H1 (cell line): Measurements from ENCODE around the gene TMEM108. TPM values are rescaled to one million over a fixed set of nuclear protein-coding genes. Genes with fewer than 3 reads are reported as not detected.

ENCODE experiments used
- CTCF ChIA-PET: fragments of 300-600 bp; sonication (Branson Sonifier 250); formaldehyde crosslinking; loops from one replicate; lab custom pipeline; 2021; ENCODE audit not compliant: partially characterized antibody; lab: Charles Lee
- POLR2A ChIA-PET: fragments of 300-600 bp; sonication (Branson Sonifier 250); formaldehyde crosslinking; loops from one replicate; lab custom pipeline; 2021; ENCODE audit warnings: inconsistent platforms; ENCODE audit not compliant: partially characterized antibody; lab: Charles Lee
- DNase-seq, 2 experiments: peaks; one replicate each; pipeline versions ENCODE4 v3.0.0 to v3.0.0-alpha.2; 2010 to 2022; ENCODE audit warnings: low spot score in 2 of 2, low read depth in 1 of 2, mixed read lengths in 1 of 2
- FAIRE-seq: peaks from 2 replicates; lab custom pipeline; 2011; peaks lifted over from hg19 to GRCh38; lab: Jason Lieb, UNC
- H2AFZ ChIP-seq: 2 replicates; pipeline ENCODE4 v1.8.1; 2012; ENCODE audit warnings: low read length, inconsistent platforms
- H2AK5ac ChIP-seq: 2 replicates; pipeline ENCODE4 v1.6.1; 2013; ENCODE audit warnings: low read depth, low read length
- H2BK120ac ChIP-seq: replicated peaks from 2 replicates; pipeline ENCODE3; 2013; ENCODE audit warnings: low read depth, low read length, inconsistent platforms
- H2BK12ac ChIP-seq: 2 replicates; pipeline ENCODE4 v1.6.1; 2013; ENCODE audit warnings: low read depth, low read length
- H2BK15ac ChIP-seq: 2 replicates; pipeline ENCODE4 v1.6.1; 2013; ENCODE audit warnings: low read length
- H2BK20ac ChIP-seq: 2 replicates; pipeline ENCODE4 v1.6.1; 2013; ENCODE audit warnings: low read length
- H2BK5ac ChIP-seq: 2 replicates; pipeline ENCODE4 v1.6.1; 2013; ENCODE audit warnings: low read depth, low read length
- H3K14ac ChIP-seq: 2 replicates; pipeline ENCODE4 v1.6.1; 2013; ENCODE audit warnings: inconsistent platforms; ENCODE audit not compliant: insufficient read length
- H3K18ac ChIP-seq: 2 replicates; pipeline ENCODE4 v1.6.1; 2013; ENCODE audit warnings: low read length; ENCODE audit errors: extremely low read depth
- H3K23ac ChIP-seq: 2 replicates; pipeline ENCODE4 v1.6.1; 2013; ENCODE audit warnings: inconsistent platforms; ENCODE audit not compliant: insufficient read length
- H3K23me2 ChIP-seq: 2 replicates; pipeline ENCODE4 v1.6.1; 2013; ENCODE audit warnings: low read depth, low read length
- H3K27ac ChIP-seq: 2 replicates; pipeline ENCODE4 v1.6.1; 2011; ENCODE audit warnings: low read depth, low read length, inconsistent platforms
- H3K27me3 ChIP-seq, 4 experiments: replicated peaks in 1 of 4; 1 replicate in 1 of 4; 2 replicates in 3 of 4; pipeline versions ENCODE4 v1.6.1 to v1.8.1; 2011 to 2013; ENCODE audit warnings: low read length in 3 of 4, mild to moderate bottlenecking in 3 of 4, inconsistent platforms in 2 of 4, mixed read lengths in 2 of 4, moderate library complexity in 1 of 4; ENCODE audit not compliant: control insufficient read depth in 3 of 4, insufficient read depth in 3 of 4; ENCODE audit errors: extremely low read depth in 1 of 4
- H3K36me3 ChIP-seq, 4 experiments: 2 replicates each; pipeline versions ENCODE4 v1.6.1 to v1.8.1; 2011 to 2013; ENCODE audit warnings: mild to moderate bottlenecking in 4 of 4, low read length in 3 of 4, moderate library complexity in 2 of 4, control low read depth in 1 of 4, inconsistent platforms in 1 of 4; ENCODE audit not compliant: insufficient read depth in 4 of 4, control insufficient read depth in 2 of 4
- H3K4ac ChIP-seq: replicated peaks from 2 replicates; pipeline ENCODE3; 2013; ENCODE audit warnings: low read length, low read depth, mixed read lengths, inconsistent platforms; ENCODE audit not compliant: insufficient read length
- H3K4me1 ChIP-seq, 4 experiments: replicated peaks in 1 of 4; 1 replicate in 1 of 4; 2 replicates in 3 of 4; pipeline versions ENCODE4 v1.6.1 to v1.8.1; 2011 to 2013; ENCODE audit warnings: low read length in 3 of 4, inconsistent platforms in 2 of 4, mixed read lengths in 1 of 4; ENCODE audit not compliant: insufficient read depth in 4 of 4, control insufficient read depth in 3 of 4
- H3K4me2 ChIP-seq, 2 experiments: 2 replicates each; pipeline versions ENCODE4 v1.6.1 to v1.8.1; 2011 to 2013; ENCODE audit warnings: low read depth in 2 of 2, low read length in 2 of 2, control low read depth in 1 of 2, inconsistent platforms in 1 of 2, mild to moderate bottlenecking in 1 of 2; ENCODE audit not compliant: insufficient read depth in 1 of 2
- H3K4me3 ChIP-seq, 4 experiments: fragments of 200-600, 300-600 bp in 1 of 4; sonication (generic), shearing (Covaris generic), sonication (Bioruptor Twin) in 1 of 4; 2 replicates each; pipeline versions ENCODE4 v1.5.1 to v1.8.1; 2011 to 2016; ENCODE audit warnings: low read length in 4 of 4, low read depth in 3 of 4, control low read depth in 2 of 4, inconsistent platforms in 2 of 4, mild to moderate bottlenecking in 2 of 4, mixed read lengths in 1 of 4, moderate library complexity in 1 of 4; ENCODE audit not compliant: insufficient read depth in 2 of 4; ENCODE audit errors: extremely low read depth in 1 of 4
- H3K56ac ChIP-seq: replicated peaks from 2 replicates; pipeline ENCODE3; 2013; ENCODE audit warnings: low read depth, mild to moderate bottlenecking, mixed read lengths, low read length, inconsistent platforms; ENCODE audit not compliant: insufficient read length
- H3K79me1 ChIP-seq: 2 replicates; pipeline ENCODE4 v1.6.1; 2013; ENCODE audit warnings: low read depth, low read length, control low read depth
- H3K79me2 ChIP-seq, 2 experiments: 2 replicates each; pipeline versions ENCODE4 v1.6.1 to v1.8.1; 2012 to 2013; ENCODE audit warnings: low read length in 2 of 2, mild to moderate bottlenecking in 2 of 2, inconsistent platforms in 1 of 2; ENCODE audit not compliant: insufficient read depth in 2 of 2, control insufficient read depth in 1 of 2
- H3K9ac ChIP-seq, 4 experiments: replicated peaks in 1 of 4; 1 replicate in 1 of 4; 2 replicates in 3 of 4; pipeline versions ENCODE4 v1.6.1 to v1.8.1; 2011 to 2013; ENCODE audit warnings: low read depth in 3 of 4, low read length in 3 of 4, control low read depth in 2 of 4, mild to moderate bottlenecking in 2 of 4, moderate library complexity in 2 of 4, inconsistent platforms in 1 of 4; ENCODE audit errors: extremely low read depth in 1 of 4
- H3K9me3 ChIP-seq, 2 experiments: 2 replicates each; pipeline versions ENCODE4 v1.6.1 to v1.8.1; 2012 to 2013; ENCODE audit warnings: mild to moderate bottlenecking in 2 of 2, moderate library complexity in 2 of 2, control low read depth in 1 of 2, inconsistent platforms in 1 of 2, low read depth in 1 of 2, low read length in 1 of 2, mixed read lengths in 1 of 2; ENCODE audit not compliant: insufficient read depth in 2 of 2
- H4K20me1 ChIP-seq, 2 experiments: replicated peaks in 1 of 2; 2 replicates each; pipeline versions ENCODE3 to v1.8.1; 2011 to 2013; ENCODE audit warnings: inconsistent platforms in 2 of 2, low read length in 2 of 2, mild to moderate bottlenecking in 1 of 2; ENCODE audit not compliant: insufficient read depth in 2 of 2, control insufficient read depth in 1 of 2
- H4K5ac ChIP-seq: 2 replicates; pipeline ENCODE4 v1.6.1; 2013; ENCODE audit warnings: low read length, low read depth, mixed read lengths, inconsistent platforms; ENCODE audit not compliant: insufficient read length
- H4K8ac ChIP-seq: 2 replicates; pipeline ENCODE4 v1.8.0; 2013; ENCODE audit warnings: mild to moderate bottlenecking, moderate library complexity, low read length, inconsistent platforms; ENCODE audit not compliant: insufficient read depth; ENCODE audit errors: extremely low read depth
- H4K91ac ChIP-seq: replicated peaks from 2 replicates; pipeline ENCODE3; 2013; ENCODE audit warnings: low read length, mixed read lengths, inconsistent platforms; ENCODE audit not compliant: insufficient read length
- ATF2 ChIP-seq: IDR thresholded peaks from 2 replicates; pipeline ENCODE4 v1.6.1; 2012; ENCODE audit warnings: low read length, inconsistent platforms
- CTBP2 ChIP-seq: IDR thresholded peaks from 2 replicates; pipeline ENCODE4 v1.7.0; 2011; ENCODE audit warnings: borderline replicate concordance, mild to moderate bottlenecking, moderate library complexity, mixed read lengths, low read length; ENCODE audit not compliant: insufficient read depth, insufficient read length
- E2F6 ChIP-seq: IDR thresholded peaks from 2 replicates; pipeline ENCODE4 v1.6.1; 2012; ENCODE audit warnings: inconsistent platforms
- EZH2 ChIP-seq: fragments of 200-600 bp; sonication (generic); IDR thresholded peaks from 2 replicates; pipeline ENCODE4 v1.7.1; 2012; ENCODE audit warnings: low read depth, mild to moderate bottlenecking, moderate library complexity, low read length, inconsistent platforms; ENCODE audit not compliant: severe bottlenecking
- POLR2A ChIP-seq, 2 experiments: IDR thresholded peaks; 1 replicate in 1 of 2; 2 replicates in 1 of 2; pipeline ENCODE4 v1.6.1; 2011; ENCODE audit warnings: low read depth in 2 of 2, low read length in 2 of 2, mild to moderate bottlenecking in 2 of 2; ENCODE audit errors: control extremely low read depth in 1 of 2
- POLR2AphosphoS5 ChIP-seq: IDR thresholded peaks from 2 replicates; pipeline ENCODE4 v1.6.1; 2011; ENCODE audit warnings: low read depth, low read length
- SIN3A ChIP-seq, 2 experiments: IDR thresholded peaks in 1 of 2; conservative IDR thresholded peaks in 1 of 2; 2 replicates each; pipeline ENCODE4 v1.6.1; 2011 to 2012; ENCODE audit warnings: low read length in 2 of 2, improper control_type of control experiment in 1 of 2, low read depth in 1 of 2, mild to moderate bottlenecking in 1 of 2
- SIRT6 ChIP-seq: IDR thresholded peaks from one replicate; pipeline ENCODE4 v1.7.1; 2012; ENCODE audit warnings: low read length, inconsistent platforms
- SP1 ChIP-seq: IDR thresholded peaks from 2 replicates; pipeline ENCODE4 v1.6.1; 2011; ENCODE audit warnings: low read depth, low read length
- SP2 ChIP-seq: IDR thresholded peaks from 2 replicates; pipeline ENCODE4 v1.6.1; 2012; ENCODE audit warnings: mild to moderate bottlenecking, low read length, inconsistent platforms
- TAF1 ChIP-seq: IDR thresholded peaks from 2 replicates; pipeline ENCODE4 v1.6.1; 2011; ENCODE audit warnings: mild to moderate bottlenecking, low read depth, low read length
- WGBS, 2 experiments: shearing (Covaris generic) in 1 of 2; methylation state at CpG; one replicate each; pipeline versions ENCODE4 v1.1.6 to v1.1.7; 2013 to 2015; ENCODE audit warnings: low lambda C conversion rate in 2 of 2, mixed read lengths in 2 of 2, inconsistent platforms in 1 of 2, low coverage in 1 of 2, missing lambda C conversion rate in 1 of 2; ENCODE audit not compliant: insufficient replicate concordance in 2 of 2, insufficient coverage in 1 of 2, insufficient read length in 1 of 2; ENCODE audit errors: extremely low coverage in 1 of 2, missing lambda C conversion rate in 1 of 2; 5-methylcytosine and 5-hydroxymethylcytosine counted together
- polyA plus RNA-seq, 7 experiments: library from polyadenylated mRNA; depleted of rRNA in 3 of 7; stranded (reverse) in 5 of 7; unstranded in 2 of 7; fragments of >200 nt in 5 of 7; fragments of 200-250 nt in 2 of 7; gene quantifications; 1 replicate in 5 of 7; 2 replicates in 1 of 7; 4 replicates in 1 of 7; pipeline versions ENCODE4 v1.2.1 to v1.2.3, GENCODE V29; 2011 to 2013; ENCODE audit warnings: missing spikeins in 2 of 7, mixed read lengths in 2 of 7
- total RNA-seq: library from RNA; stranded (reverse); fragmentation: NEBNext Ultra II Directional; extraction: Animal tissue kit (Norgen Biotek cat#: 25700); gene quantifications from 2 replicates; pipeline ENCODE4 v1.2.1, GENCODE V29; 2021

Gene TMEM108
- total and polyA plus RNA-seq, 2 of the 8 experiments (the other 6 are each of a cell fraction or from before 2014, with no cell fraction given), result 14.3 to 16.2 TPM

GRCh38 chr3:133058243-133058642, 20.1 kb downstream of the TMEM108 start:
- FAIRE-seq, result no peak
- H3K79me2 ChIP-seq, result peaks cover 0 to 24% of the 10 kb centered on the region in 2 experiments; a peak in 2 of 4 replicates
- no peaks in the 10 kb centered on the region for H3K79me1 ChIP-seq
- H4K20me1 ChIP-seq, result no peaks in the 10 kb centered on the region
- no peak overlapping the region for H3K4me2 ChIP-seq
- H3K4me1 ChIP-seq, result peaks cover 0 to 7% (median 3%) of the 10 kb centered on the region in 4 experiments; a peak in 4 of 7 replicates
- no peak overlapping the region for H3K4me3 ChIP-seq
- no peak overlapping the region for H3K14ac ChIP-seq
- H4K91ac ChIP-seq, result peak overlapping the region; percentile 29
- H4K5ac ChIP-seq, result no peak overlapping the region
- H2BK12ac ChIP-seq, result peak overlapping the region; percentile 42; the same call in 1 of the 2 replicates
- no peak overlapping the region for H3K4ac ChIP-seq
- no peak overlapping the region for H2BK15ac ChIP-seq
- no peak overlapping the region for H3K27ac ChIP-seq
- peak overlapping the region; percentile 6 for H2BK120ac ChIP-seq
- 0 out of 2 replicates have a peak overlapping the region, but pooled peaks have one; percentile 50 for H2BK20ac ChIP-seq
- H3K36me3 ChIP-seq, result no peaks in the 10 kb centered on the region
- H4K8ac ChIP-seq, result no peak overlapping the region; the same call in 1 of the 2 replicates
- H2AFZ ChIP-seq, result no peak overlapping the region
- 69% methylated on average over 4 of the region's 4 CpGs; no CpG with 5 or more reads in 1 of the 2 experiments for WGBS, 2 experiments
- no peak overlapping the region for H2BK5ac ChIP-seq
- no peak overlapping the region for H3K9ac ChIP-seq
- no peaks in the 10 kb centered on the region for H3K27me3 ChIP-seq
- CTCF ChIA-PET, result interaction anchor here (0.6 to 5.0 kb wide), 6 partner anchors 16 to 1658 kb away, joined by 3 to 28 read pairs (median 3); no protein-coding TSS in a partner anchor
- POLR2A ChIA-PET, result no interaction called here
- no peak overlapping the region for H3K56ac ChIP-seq
- H3K23me2 ChIP-seq, result no peaks in the 10 kb centered on the region
- H2AK5ac ChIP-seq, result no peak overlapping the region
- H3K9me3 ChIP-seq, result no peaks in the 10 kb centered on the region
- H3K18ac ChIP-seq, result no peak overlapping the region
- no peak for DNase-seq
- H3K23ac ChIP-seq, result no peak overlapping the region
- no peak for TF ChIP-seq POLR2AphosphoS5
- TF ChIP-seq CTBP2, result no peak
- TF ChIP-seq SIRT6, result no peak
- no peak for TF ChIP-seq POLR2A (IDR thresholded peaks at IDR 0.05; ENCODE audit: control extremely low read depth in 1 of 2, low read depth in 2 of 2, low read length in 2 of 2)
- TF ChIP-seq SP2, result no peak
- TF ChIP-seq E2F6, result no peak
- TF ChIP-seq SIN3A (conservative IDR thresholded peaks at IDR 0.05 in 1 of 2, IDR thresholded peaks at IDR 0.05 in 1 of 2; ENCODE audit: low read depth in 1 of 2, low read length in 2 of 2), result no peak
- no peak for TF ChIP-seq ATF2
- TF ChIP-seq TAF1, result no peak
- TF ChIP-seq SP1, result no peak
- TF ChIP-seq EZH2, result no peak
